ENCODE results near the gene TXK.

GRCh38 chr4:48152259-48152658, 18.2 kb upstream of the TXK start:
- TF ChIP-seq, protein P1, sequence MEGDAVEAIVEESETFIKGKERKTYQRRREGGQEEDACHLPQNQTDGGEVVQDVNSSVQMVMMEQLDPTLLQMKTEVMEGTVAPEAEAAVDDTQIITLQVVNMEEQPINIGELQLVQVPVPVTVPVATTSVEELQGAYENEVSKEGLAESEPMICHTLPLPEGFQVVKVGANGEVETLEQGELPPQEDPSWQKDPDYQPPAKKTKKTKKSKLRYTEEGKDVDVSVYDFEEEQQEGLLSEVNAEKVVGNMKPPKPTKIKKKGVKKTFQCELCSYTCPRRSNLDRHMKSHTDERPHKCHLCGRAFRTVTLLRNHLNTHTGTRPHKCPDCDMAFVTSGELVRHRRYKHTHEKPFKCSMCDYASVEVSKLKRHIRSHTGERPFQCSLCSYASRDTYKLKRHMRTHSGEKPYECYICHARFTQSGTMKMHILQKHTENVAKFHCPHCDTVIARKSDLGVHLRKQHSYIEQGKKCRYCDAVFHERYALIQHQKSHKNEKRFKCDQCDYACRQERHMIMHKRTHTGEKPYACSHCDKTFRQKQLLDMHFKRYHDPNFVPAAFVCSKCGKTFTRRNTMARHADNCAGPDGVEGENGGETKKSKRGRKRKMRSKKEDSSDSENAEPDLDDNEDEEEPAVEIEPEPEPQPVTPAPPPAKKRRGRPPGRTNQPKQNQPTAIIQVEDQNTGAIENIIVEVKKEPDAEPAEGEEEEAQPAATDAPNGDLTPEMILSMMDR (IDR thresholded peaks at IDR 0.05) = no peak
- no peak for TF ChIP-seq POLR2A (IDR thresholded peaks at IDR 0.05)
